ENCODE measurements around the gene MRPL21.
"Not testable (repeated sequence)": the region's sequence is repeated elsewhere in the genome, so short reads cannot be mapped to it uniquely, and the experiment has no call there.

Gene MRPL21

GRCh38 chr11:68881320-68881719, 22.3 kb downstream of the MRPL21 start:
- no peak overlapping the region for H3K4me3 Mint-ChIP-seq
- peaks cover 2 to 13% of the 10 kb centered on the region in 2 donors for H3K4me1 Mint-ChIP-seq
- H3K27ac Mint-ChIP-seq: no peak overlapping the region

DNA sequence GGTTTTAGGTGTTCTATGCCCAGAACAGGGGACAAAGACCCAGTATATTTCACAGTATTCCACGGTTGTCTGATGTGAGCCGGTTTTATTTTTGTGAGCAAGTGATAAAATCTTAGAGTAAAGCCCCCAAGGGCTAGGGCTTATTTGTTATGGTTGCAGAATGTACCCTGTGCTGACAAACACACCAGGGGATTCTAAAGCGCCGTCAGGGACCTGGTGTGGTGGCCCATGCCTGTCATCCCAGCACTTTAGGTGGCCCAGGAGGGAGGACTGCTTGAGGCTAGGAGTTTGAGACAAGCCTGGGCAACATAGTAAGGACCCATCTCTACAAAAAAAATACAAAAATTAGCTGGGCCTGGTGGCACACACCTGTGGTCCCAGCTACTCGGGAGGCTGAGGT, 22.8 kb downstream of the MRPL21 start:
- Mint-ChIP-seq H3K27me3 (no peaks in the 10 kb centered on the region), H3K36me3 (peaks cover 17 to 19% of the 10 kb centered on the region in 2 donors), H3K27ac (no peak overlapping the region), H3K4me3 (no peak overlapping the region), H3K9me3 (no peaks in the 10 kb centered on the region), H3K4me1 (peaks cover 2 to 13% of the 10 kb centered on the region in 2 donors)
- ATAC-seq (replicated peaks): no peak
- DNase-seq: no peak

More at GRCh38 chr11:68881320-68881719, 22.3 kb downstream of the MRPL21 start:
- H3K27me3 Mint-ChIP-seq: no peaks in the 10 kb centered on the region
- peaks cover 17 to 19% of the 10 kb centered on the region in 2 donors for H3K36me3 Mint-ChIP-seq
- H3K9me3 Mint-ChIP-seq: no peaks in the 10 kb centered on the region
- peak; percentile 34 to 56 for ATAC-seq (replicated peaks)
- no peak for DNase-seq

GRCh38 chr11:68878022-68878421, 25.6 kb downstream of the MRPL21 start:
- DNase-seq (no peak), ATAC-seq (replicated peaks) (no peak)
- Mint-ChIP-seq H3K36me3 (peaks cover 9 to 14% of the 10 kb centered on the region in 2 donors), H3K4me1 (peaks cover 2 to 13% of the 10 kb centered on the region in 2 donors), H3K9me3 (no peaks in the 10 kb centered on the region), H3K27me3 (no peaks in the 10 kb centered on the region), H3K4me3 (no peak overlapping the region), H3K27ac (no peak overlapping the region)

DNA sequence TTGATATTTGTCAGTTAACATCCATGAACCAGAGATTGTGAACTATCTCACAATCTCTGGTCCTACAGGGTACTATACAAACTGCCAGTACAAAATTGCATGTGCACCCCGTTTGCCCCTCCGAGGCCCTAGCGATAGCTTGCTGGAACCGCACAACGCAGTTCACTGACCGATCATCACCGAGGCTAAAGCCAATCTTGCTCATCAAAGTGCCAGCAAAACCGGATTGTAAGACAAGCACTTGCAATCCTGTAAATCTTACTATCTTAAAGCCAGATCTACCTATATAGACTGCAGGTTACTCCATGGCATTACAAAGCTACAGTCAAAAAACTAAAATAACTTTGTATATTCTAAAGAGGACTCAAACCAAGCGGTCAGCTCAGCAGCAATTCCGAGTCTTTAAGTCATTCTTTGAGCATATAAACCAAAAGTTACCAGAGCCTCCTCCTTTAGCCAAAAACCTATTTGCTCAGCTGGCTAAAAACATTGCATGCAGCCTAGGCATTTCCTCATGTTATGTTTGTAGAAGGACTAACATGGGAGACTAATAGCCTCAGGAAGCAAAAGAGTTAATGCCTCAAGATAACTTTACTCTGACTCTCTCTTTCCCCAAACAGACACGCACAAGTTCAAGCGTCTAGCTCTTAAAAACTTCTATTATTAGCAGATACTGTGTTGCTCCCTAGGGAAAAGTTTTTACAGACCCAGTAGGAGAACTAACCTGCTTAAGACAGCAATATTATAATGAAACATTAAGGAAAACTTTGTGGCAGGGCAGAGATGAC, 31.2 kb downstream of the MRPL21 start:
- Mint-ChIP-seq H3K27me3 (peaks cover 15 to 25% of the 10 kb centered on the region in 2 donors), H3K4me1 (peaks cover 10 to 15% of the 10 kb centered on the region in 2 donors), H3K27ac (no peak overlapping the region), H3K9me3 (no peaks in the 10 kb centered on the region), H3K36me3 (peaks cover 0 to 2% of the 10 kb centered on the region in 2 donors), H3K4me3 (no peak overlapping the region)
- ATAC-seq (replicated peaks) (no peak), DNase-seq (no peak)

- H3K27ac Mint-ChIP-seq: no peak overlapping the region
- peak overlapping the region; percentile 77 to 89 for H3K4me3 Mint-ChIP-seq
- H3K36me3 Mint-ChIP-seq: peaks cover 0 to 2% of the 10 kb centered on the region in 2 donors
- DNase-seq (no peak), ATAC-seq (replicated peaks) (no peak)
- peaks cover 15 to 25% of the 10 kb centered on the region in 2 donors for H3K27me3 Mint-ChIP-seq
- H3K9me3 Mint-ChIP-seq: no peaks in the 10 kb centered on the region
- peaks cover 10 to 15% of the 10 kb centered on the region in 2 donors for H3K4me1 Mint-ChIP-seq
Observed at GRCh38 chr11:68870470-68870869, 33.2 kb downstream of the MRPL21 start.

DNA sequence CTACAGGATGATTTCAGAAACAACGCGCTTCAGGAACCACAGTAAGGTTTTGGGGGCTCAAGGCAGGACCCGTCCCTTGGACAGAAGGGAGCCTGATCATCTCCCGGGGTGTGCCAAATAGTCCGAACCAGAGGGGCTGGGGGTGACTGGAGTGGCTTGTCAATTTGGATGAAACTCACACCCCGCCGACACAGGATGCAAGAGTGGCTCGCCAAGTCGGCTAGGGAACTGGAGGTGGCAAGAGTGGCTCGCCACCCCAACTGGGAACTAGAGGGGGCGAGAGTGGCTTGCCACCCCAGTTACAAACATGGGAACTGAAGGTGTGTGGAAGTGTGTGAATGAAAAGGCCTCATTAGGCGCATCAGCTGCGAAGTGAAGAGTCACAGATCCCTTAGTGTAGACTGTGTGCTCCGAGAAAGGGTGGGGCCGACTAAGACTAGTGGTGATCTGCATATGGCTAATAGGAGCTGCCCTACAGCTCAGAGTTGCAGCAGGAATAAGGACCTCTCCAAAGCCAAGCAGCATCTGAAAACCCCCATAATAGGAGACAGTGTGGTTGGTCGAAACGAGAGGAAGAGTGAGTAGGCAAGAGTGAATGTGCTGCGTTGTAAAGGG, 35.3 kb downstream of the MRPL21 start:
- Mint-ChIP-seq H3K4me1 (peaks cover 10 to 15% of the 10 kb centered on the region in 2 donors), H3K4me3 (no peak overlapping the region), H3K27ac (no peak overlapping the region), H3K9me3 (peaks cover 0 to 1% of the 10 kb centered on the region in 2 donors), H3K36me3 (peaks cover 3 to 10% of the 10 kb centered on the region in 2 donors), H3K27me3 (peaks cover 15 to 25% of the 10 kb centered on the region in 2 donors)
- no peak for ATAC-seq (replicated peaks)
- no peak for DNase-seq

DNA sequence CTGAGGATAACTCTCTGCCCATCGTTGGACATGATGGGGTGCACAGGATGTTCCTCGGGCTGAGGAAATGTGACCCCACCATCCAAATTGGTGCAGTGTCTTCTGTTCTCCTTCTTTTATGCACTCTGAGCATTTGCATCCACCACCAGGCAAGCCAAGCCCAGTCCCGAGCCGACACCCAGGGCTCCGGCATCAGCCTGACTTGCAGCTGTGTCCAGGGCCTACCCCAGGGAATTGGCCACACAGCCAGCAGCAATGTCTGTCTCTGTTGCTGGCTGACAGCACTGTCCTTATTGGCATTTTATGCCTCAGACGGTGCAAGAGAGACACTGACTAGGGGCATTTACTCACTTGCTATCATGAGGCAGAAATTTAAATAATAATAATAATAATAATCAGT, 36.6 kb downstream of the MRPL21 start:
- H3K4me1 Mint-ChIP-seq: peaks cover 10 to 15% of the 10 kb centered on the region in 2 donors
- peaks cover 15 to 25% of the 10 kb centered on the region in 2 donors for H3K27me3 Mint-ChIP-seq
- H3K9me3 Mint-ChIP-seq: peaks cover 0 to 2% of the 10 kb centered on the region in 2 donors
- H3K27ac Mint-ChIP-seq: no peak overlapping the region
- H3K4me3 Mint-ChIP-seq: no peak overlapping the region
- no peak for DNase-seq
- H3K36me3 Mint-ChIP-seq: peaks cover 7 to 11% of the 10 kb centered on the region in 2 donors
- ATAC-seq (replicated peaks): no peak

DNA sequence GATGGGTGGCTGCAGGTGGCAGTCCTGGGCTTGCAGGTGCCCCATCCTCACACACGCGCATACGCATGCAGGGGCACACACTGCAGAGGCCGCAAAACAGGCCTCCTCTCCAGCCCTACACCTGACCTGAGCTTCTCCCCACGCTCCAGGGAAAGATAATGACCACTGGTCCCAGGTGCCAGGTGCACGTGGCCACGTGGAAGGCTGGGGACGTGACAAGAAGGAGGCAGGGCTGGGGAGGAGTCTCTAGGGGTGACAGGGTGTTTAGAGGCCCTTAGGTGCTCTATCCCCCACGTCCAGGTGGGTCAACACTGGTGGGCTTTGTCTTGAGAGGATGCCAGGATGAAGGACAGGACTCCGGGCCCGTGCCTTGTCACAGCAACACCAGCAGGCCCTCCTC, 38.4 kb downstream of the MRPL21 start:
- peaks cover 10 to 12% of the 10 kb centered on the region in 2 donors for H3K4me1 Mint-ChIP-seq
- ATAC-seq (replicated peaks) (no peak), DNase-seq (no peak)
- peaks cover 7 to 11% of the 10 kb centered on the region in 2 donors for H3K36me3 Mint-ChIP-seq
- peaks cover 15 to 21% of the 10 kb centered on the region in 2 donors for H3K27me3 Mint-ChIP-seq
- H3K4me3 Mint-ChIP-seq: no peak overlapping the region
- peaks cover 0 to 2% of the 10 kb centered on the region in 2 donors for H3K9me3 Mint-ChIP-seq
- H3K27ac Mint-ChIP-seq: no peak overlapping the region

- H3K4me3 Mint-ChIP-seq: no peak overlapping the region
- H3K9me3 Mint-ChIP-seq: peaks cover 0 to 2% of the 10 kb centered on the region in 2 donors
- DNase-seq (no peak), ATAC-seq (replicated peaks) (no peak)
- H3K27me3 Mint-ChIP-seq: peaks cover 4 to 7% of the 10 kb centered on the region in 2 donors
- H3K27ac Mint-ChIP-seq: no peak overlapping the region
- H3K4me1 Mint-ChIP-seq: peaks cover 0 to 2% of the 10 kb centered on the region in 2 donors
- peaks cover 7 to 9% of the 10 kb centered on the region in 2 donors for H3K36me3 Mint-ChIP-seq
Observed at GRCh38 chr11:68863553-68864265, 39.9 kb downstream of the MRPL21 start.

- Mint-ChIP-seq H3K27me3 (no peaks in the 10 kb centered on the region), H3K9me3 (peaks cover 0 to 2% of the 10 kb centered on the region in 2 donors), H3K4me3 (no peak overlapping the region), H3K4me1 (no peaks in the 10 kb centered on the region), H3K36me3 (peaks cover 7 to 9% of the 10 kb centered on the region in 2 donors), H3K27ac (no peak overlapping the region)
- ATAC-seq (replicated peaks) (no peak), DNase-seq (no peak)
Observed at GRCh38 chr11:68862421-68862820, 41.2 kb downstream of the MRPL21 start.

- peaks cover 3 to 9% of the 10 kb centered on the region in 2 donors for H3K27me3 Mint-ChIP-seq
- DNase-seq (no peak), ATAC-seq (replicated peaks) (no peak)
- no peak overlapping the region for H3K27ac Mint-ChIP-seq
- H3K4me1 Mint-ChIP-seq: peaks cover 0 to 5% of the 10 kb centered on the region in 2 donors
- H3K9me3 Mint-ChIP-seq: peaks cover 0 to 2% of the 10 kb centered on the region in 2 donors
- H3K36me3 Mint-ChIP-seq: peaks cover 7 to 8% of the 10 kb centered on the region in 2 donors
- no peak overlapping the region for H3K4me3 Mint-ChIP-seq
Observed at GRCh38 chr11:68859123-68859522, 44.5 kb downstream of the MRPL21 start.

GRCh38 chr11:68857037-68857586, 46.5 kb downstream of the MRPL21 start:
- DNase-seq (no peak), ATAC-seq (replicated peaks) (no peak)
- no peaks in the 10 kb centered on the region for H3K9me3 Mint-ChIP-seq
- peaks cover 19 to 22% of the 10 kb centered on the region in 2 donors for H3K27me3 Mint-ChIP-seq
- H3K4me3 Mint-ChIP-seq: no peak overlapping the region
- no peak overlapping the region for H3K27ac Mint-ChIP-seq
- H3K4me1 Mint-ChIP-seq: peaks cover 0 to 5% of the 10 kb centered on the region in 2 donors
- no peaks in the 10 kb centered on the region for H3K36me3 Mint-ChIP-seq

DNA sequence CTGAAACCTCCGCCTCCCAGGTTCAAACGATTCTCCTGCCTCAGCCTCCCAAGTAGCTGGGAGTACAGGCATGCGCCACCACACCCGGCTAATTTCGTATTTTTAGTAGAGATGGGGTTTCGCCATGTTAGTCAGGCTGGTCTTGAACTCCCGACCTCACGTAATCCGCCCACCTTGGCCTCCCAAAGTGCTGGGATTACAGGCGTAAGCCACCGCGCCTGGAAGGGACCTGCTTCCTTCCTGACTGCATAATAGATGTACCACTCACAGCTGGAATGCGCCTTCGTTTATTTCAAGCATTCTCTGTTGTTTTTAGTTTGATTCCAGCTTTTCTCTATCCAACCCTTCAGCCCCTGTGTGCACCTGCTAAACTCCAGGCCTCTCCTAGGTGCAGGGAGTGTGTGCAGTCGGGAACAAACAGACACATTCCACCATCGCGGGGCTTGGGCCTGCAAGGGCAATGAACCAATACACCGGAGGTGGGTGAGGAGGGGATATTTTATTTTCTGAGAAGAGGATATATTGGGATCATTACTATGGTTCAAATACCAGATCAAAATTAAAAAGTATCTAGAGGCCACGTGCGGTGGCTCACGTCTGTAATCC, 47.1 kb downstream of the MRPL21 start:
- H3K4me3 Mint-ChIP-seq; DNase-seq; H3K4me1 Mint-ChIP-seq; H3K9me3 Mint-ChIP-seq; ATAC-seq (replicated peaks); H3K27ac Mint-ChIP-seq; H3K36me3 Mint-ChIP-seq: not testable (repeated sequence)
- H3K27me3 Mint-ChIP-seq: peaks cover 19 to 22% of the 10 kb centered on the region in 2 donors
